NCI-H510A treated with DMSO at 0.1 percent for 48 hours (cell line): Measurements from ENCODE around the gene DNAH6.
"Not testable (repeated sequence)": the region's sequence is repeated elsewhere in the genome, so short reads cannot be mapped to it uniquely, and the experiment has no call there.

Source experiments
- DNase-seq: peaks from one replicate; lab custom pipeline; 2025; lab: John Stamatoyannopoulos, UW

Gene DNAH6

DNA sequence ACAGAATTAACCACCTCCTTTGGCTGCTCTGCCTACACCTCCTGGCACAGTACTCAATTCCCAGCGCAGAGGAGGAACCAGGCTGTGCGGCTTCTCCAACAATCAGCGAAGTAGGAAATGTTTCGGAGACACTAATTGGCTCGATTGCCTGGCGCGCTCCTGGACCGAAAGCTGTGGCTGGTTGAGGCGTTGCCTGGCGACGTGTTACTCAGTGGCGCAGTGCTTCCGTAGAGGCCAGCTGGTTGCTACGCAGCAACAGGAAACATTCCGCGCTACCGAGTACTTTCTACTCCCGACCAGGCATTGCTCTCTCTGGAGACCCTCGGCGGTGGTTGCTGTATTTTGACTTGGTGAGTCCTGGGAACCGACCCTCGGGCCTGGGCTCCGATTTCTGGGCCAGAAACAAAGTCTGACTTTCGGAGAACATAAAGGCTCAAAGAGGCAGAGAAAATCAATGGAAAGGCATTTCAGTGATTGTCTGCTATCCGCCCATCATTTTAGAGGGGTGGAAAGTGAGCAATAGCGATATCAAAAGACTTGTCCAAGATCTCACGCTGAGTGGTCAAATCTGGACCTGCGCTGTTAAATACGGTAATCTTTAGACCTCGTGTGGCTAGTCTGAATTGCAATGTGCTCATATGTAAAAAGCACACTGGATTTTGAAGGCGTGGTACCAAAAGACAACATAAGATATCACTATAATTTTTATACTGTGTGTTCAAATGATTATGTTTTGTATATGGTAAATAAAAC is at the start of gene DNAH6:
DNAH6 (plus strand) TSS at position 265 of the 753 bp plus-strand sequence. CDS start 1,329 bp downstream, outside the sequence.
- peak; percentile 95 for DNase-seq

DNA sequence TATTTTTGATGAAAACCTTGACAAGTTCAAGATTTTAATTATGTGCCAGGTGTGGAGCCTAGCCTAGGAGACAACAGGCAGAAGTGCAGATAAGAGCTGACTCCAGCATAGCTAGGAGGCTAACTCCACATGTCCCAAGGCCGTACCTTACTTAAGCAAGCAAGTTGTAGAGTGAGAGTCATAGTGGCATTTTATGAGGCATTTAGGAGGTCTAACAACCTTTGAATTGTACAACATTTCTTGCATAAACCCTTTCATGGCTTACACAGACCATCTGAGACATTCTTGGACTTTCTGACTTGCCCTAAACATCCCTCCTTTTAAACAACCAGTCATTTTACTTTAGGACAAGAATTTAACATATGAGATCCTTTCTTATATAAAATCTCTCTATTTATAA is 48.9 kb upstream of the DNAH6 start:
- no peak for DNase-seq

DNA sequence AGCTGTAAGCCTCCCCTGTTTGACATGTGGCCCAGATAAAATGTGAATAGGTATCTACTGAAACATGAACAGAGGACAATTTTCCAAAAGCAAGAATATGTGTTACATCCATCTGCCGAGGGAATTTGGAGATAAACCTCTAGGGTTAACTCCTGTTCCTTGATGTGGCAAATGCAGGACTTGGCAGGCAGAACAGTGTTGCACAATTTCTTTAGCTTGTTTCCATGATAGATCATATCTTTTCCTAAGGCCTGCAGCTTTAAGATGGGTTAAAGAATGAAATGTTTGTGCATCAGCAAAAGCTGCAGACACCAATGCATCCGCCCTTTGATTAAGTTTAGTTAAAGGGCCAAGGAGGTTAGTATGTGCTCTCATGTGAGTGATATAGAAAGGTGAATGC is 43.9 kb upstream of the DNAH6 start:
- not testable (repeated sequence) for DNase-seq

GRCh38 chr2:84472856-84473565 is 43.3 kb upstream of the DNAH6 start:
- no peak for DNase-seq

DNA sequence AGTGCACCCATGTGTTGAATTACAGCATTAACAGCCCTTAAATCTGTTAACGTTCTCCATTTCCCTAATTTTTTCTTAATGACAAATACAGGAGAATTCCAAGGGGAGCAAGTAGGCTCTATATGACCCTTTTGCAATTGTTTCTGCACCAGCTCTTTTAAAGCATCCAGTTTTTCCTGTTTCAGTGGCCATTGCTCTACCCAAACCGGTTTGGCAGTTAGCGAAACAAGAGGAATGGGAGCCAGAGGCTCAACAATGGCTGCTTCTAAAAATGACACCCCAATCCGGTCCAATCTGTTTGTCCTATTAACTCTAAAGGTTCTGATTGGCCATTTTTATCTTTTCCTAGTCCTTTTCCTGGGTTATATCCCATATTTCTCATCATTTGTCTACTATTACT is 42.1 kb upstream of the DNAH6 start:
- DNase-seq, result peak; percentile 41

GRCh38 chr2:84477886-84478285 is 38.4 kb upstream of the DNAH6 start:
- no peak for DNase-seq

GRCh38 chr2:84478867-84479266 is 37.4 kb upstream of the DNAH6 start:
- DNase-seq, result no peak

DNA sequence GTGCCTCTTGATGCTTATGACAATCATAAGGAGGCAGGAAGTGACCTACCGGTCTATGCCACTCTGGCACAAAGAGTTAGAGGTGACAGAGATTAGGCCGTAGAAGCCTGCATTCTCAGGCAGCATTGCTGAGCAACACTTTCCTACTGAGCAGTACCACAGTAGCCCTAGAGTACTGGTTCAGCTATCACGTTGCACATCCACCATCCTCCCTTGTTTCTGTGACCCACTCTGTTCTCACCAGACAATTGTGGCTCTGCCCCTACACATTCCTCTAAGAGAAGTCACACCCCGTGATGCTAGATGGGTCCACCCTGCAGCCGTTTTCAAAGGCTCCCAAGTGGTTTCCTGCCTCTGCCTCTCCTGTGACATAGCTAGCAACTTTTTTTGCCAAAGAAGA is 34.6 kb upstream of the DNAH6 start:
- DNase-seq, result no peak

- DNase-seq, result no peak
Observed at GRCh38 chr2:84482603-84483002, 33.7 kb upstream of the DNAH6 start.

DNA sequence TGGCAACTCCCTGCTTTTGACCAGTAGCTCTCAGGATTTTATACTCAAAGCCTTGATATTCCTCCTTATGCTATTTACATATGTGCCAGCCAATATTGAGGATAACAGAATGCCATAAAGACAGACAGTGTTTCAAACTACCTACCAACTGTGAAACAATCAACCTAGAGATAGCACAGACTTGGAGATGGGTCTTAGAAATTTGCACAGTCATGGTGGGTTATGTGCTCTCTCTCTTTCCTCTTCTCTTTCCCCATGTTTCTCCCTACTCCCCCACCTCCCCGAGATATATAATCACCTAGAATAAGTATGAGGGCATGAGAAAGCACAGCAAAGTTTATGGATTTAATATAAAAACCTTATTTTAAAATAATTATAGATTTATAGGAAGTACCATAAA is 33.0 kb upstream of the DNAH6 start:
- DNase-seq, result no peak

- DNase-seq, result peak; percentile 65
Observed at GRCh38 chr2:84486441-84487115, 29.7 kb upstream of the DNAH6 start.

- DNase-seq, result no peak
Observed at GRCh38 chr2:84487298-84487996, 28.9 kb upstream of the DNAH6 start.

GRCh38 chr2:84491256-84491655 is 25.0 kb upstream of the DNAH6 start:
- DNase-seq, result no peak

- no peak for DNase-seq
Observed at GRCh38 chr2:84491741-84492140, 24.6 kb upstream of the DNAH6 start.

DNA sequence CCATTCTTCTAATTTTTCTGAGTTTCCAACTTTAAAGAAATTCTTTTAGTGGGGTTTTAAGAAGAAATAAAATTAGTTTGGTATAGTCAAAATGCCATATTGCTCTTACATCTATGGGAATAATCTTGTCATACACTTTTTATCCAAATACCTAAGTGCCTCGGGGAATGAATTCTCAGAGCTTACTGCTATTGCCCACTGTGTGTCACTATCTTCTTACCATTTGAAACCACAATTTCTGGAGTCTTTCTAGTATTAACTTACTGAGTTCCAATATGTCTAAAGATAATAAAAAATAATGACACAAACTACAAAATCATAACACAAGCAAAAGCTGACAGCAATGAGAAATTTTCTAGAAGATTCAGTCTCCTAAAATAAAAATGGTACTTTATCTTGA is 23.7 kb upstream of the DNAH6 start:
- no peak for DNase-seq

GRCh38 chr2:84493514-84493913 is 22.8 kb upstream of the DNAH6 start:
- DNase-seq, result no peak

GRCh38 chr2:84494070-84494469 is 22.2 kb upstream of the DNAH6 start:
- no peak for DNase-seq

DNA sequence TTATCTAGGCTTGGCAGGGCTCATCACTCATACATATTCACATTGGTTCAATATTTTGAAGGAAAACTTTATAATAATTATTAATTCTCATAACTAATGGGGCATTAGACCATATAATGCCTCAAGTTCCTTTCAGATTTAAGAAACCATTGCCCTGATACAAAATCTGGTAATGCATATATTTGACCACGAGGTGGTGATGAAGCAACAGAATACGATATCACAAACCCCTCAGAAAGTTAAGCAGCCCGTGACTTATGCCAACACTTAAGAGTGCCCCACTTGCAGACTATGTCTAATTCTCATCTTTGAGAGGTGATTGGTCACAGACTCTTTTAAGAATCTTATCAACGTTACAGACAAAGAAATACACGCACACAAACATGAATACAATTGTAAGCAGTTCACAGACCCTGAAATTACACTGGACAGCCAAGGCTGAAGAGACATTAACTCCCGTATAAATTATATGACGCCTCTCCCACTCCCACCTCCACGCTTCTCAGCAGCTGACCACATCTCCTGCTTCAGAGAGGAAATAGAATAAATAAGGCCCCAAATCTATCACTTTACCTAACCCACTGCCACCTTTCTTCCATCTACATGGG is 20.7 kb upstream of the DNAH6 start:
- peak; percentile 53 for DNase-seq

DNA sequence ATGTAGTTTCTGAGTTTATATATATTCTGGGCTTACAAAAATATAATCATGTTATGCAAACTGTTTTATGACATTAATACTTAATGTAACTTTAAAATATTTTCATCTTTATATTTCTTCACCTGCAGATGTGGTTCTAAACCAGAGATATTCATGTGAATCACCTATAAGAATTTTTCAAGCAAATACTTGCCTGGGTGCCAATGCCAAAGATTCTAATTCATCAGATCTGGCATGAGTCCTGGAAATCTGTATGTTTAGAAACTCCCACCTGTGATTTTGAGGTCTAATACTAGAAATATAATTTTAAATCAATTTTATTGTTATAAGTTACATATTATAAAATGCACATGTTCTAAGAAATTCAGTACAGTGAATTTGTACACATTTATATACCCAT is 19.9 kb upstream of the DNAH6 start:
- DNase-seq, result no peak

GRCh38 chr2:84497285-84497684 is 19.0 kb upstream of the DNAH6 start:
- DNase-seq, result no peak

GRCh38 chr2:84498150-84498799 is 18.0 kb upstream of the DNAH6 start:
- DNase-seq, result no peak
